Activated CD4-positive, CD25-positive, alpha-beta regulatory T cell (primary cell): ENCODE measurements around the gene CMIP.
"Not testable (repeated sequence)": the region's sequence is repeated elsewhere in the genome, so short reads cannot be mapped to it uniquely, and the experiment has no call there.

Experiments
- DNase-seq, 4 experiments: peaks; one replicate each; lab custom pipeline; 2025; lab: John Stamatoyannopoulos, UW

CMIP gene

DNA sequence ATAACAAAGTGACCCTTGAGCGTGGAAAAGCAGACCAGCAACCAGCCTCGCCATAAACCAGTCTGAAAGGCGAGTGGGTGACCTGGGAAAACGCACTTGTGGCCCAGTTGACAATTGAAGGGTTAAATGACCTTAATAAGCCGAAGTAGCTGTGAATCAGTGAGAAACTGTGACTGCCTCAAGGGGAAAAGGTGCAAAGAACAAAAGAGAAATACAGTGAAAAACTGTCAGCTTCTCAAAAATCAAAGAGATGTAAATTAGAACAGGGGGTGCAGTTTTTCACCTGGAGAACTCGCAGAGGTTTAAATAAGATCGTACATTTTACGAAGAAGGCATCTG is 124.1 kb downstream of the CMIP start:
- no peak for DNase-seq

DNA sequence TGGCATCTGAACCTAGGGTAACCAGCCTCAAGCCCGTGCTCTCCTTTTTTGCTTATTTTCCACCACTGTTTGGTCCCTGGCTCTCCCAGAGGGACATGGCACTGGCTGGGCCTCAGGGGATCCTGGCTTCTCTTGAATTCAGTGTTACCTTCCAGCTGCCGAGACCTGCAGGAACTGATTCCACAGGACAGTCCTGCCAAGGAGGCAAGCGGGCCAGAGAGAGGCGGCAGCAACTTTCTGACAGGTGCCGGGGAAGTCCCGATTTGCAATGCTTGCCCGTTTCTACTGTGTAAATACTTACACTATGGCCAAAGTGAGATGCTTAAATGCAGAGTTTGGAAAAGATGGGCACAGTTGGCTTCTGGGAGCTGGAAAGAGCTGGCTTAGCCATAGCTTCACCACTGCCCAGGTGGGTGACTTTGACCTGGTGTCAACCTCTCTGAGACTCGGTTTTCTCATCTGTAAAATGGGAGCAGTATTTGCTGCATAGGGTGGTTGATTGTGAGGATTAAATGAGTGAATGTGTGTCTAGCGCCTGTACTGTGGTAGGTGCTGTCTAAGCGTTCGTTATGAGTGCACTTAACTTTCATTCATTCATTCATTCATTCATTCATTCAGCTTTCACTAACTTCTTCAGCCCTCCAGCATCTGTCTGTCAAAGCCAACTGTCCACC is 124.9 kb downstream of the CMIP start:
- no peak for DNase-seq

- DNase-seq, result no peak
Observed at GRCh38 chr16:81570151-81570846, 125.7 kb downstream of the CMIP start.

DNA sequence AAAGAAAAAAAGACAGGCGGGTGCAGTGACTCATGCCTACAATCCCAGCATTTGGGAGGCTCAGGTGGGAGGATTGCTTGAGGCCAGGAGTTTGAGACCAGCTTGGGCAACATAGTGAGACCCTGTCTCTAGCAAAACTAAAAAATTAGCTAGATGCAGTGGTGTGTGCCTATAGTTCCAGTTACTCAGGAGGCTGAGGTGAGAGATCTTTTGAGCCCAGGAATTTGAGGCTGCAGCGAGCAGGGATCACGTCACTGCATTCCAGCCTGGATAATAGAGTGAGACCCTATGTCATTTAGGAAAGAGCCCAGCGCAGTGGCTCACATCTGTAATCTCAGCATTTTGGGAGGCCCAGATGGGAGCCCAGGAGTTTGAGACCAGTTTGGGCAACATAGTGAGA is 126.6 kb downstream of the CMIP start:
- DNase-seq, result no peak

DNA sequence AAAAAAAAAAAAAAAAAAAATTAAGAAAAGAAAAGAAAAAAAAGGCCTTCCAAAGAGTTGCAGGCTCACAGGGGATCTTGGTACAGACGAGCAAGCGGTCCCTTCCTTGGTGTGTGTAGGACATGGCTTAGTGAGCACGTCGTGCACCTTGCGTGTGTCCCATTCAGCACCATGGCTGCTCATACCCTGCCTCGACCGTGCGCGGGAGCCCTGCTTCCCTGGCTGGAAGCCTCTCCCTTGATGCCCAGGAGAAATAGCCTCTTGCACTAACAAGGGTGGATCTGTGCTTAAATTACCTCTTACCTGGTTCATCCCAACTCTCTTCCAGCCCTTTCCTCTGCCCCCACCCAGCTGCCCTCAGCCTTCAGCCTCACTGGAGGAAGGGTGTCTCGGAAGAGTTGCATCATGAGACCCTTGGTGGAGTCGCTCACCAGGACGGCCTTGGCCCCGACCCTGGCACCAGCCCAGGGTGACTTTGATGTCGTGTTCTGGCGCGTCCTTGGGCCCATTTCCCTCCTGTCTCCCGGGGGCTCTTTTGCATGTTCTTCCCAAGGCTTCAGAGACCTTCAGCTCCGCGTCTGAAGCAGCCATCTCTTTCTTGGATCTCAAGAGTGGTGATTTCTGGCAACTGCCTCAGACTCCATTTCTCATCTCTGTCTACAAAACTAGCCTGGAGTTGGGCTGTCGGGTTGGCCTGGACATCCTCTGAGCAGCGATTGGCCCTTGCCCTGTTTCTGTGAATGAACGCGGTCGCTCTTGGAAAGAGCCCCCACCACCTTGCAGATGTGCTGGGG is 127.2 kb downstream of the CMIP start:
- no peak for DNase-seq

DNA sequence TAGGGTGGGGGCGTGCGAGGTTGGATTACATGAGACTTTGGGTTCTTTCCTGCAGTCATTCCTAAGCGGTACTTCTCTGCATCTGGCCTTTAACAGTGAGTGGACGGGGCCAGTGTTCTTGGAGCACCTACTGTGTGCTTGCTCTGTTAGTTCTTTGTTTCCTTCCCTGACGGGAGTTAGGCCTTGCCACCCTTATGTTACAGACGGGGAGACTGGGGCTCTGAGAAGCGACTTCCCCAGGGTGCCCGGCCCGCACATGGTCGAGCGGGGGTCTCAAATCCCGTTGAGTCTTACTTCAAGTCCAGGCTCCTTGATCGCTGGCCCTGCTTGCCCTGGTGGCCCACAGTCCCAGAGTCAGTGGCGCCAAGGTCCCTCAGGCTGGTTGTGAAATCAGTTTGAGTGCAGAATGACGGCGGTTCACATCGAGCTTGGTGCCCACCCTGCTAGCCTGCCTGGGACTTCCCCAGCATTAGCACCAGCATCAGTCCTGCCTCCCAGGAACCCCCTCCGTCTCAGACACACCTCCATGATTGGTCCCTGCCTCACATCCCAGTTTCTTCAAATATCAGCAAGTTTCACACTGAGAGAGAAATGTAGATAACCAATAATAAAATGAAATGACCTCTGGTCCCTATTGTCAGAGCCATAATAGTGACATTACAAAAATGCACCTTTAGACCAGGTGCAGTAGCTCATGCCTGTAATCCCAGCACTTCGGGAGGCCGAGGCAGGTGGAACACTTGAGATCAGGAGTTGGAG is 128.0 kb downstream of the CMIP start:
- DNase-seq, result no peak

DNA sequence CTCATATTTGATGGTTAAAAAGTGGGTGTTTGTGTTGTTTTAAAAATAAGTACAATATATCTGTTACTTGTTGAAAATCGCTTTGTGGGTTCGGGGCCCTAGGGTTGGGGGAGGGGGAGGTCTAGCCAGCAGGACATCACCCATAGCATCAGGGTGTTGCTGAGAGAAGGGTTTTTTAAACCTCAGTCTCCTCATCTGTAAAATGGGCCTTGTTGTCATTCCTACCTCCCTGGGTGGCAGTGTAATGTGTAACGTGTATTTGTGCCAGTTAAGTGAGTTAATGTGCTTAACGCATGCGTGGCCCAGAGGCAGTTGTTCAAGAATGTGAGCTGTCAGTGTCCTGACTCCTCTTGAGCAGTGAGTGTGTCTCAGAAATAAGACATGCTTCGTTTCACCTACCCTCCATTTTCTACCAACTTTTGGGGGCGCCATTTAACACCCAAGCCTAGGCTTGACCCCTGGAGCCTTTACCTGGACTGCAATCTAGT is 129.0 kb downstream of the CMIP start:
- DNase-seq, result no peak

GRCh38 chr16:81574168-81574567 is 129.6 kb downstream of the CMIP start:
- no peak for DNase-seq

GRCh38 chr16:81575307-81575706 is 130.7 kb downstream of the CMIP start:
- no peak for DNase-seq

DNA sequence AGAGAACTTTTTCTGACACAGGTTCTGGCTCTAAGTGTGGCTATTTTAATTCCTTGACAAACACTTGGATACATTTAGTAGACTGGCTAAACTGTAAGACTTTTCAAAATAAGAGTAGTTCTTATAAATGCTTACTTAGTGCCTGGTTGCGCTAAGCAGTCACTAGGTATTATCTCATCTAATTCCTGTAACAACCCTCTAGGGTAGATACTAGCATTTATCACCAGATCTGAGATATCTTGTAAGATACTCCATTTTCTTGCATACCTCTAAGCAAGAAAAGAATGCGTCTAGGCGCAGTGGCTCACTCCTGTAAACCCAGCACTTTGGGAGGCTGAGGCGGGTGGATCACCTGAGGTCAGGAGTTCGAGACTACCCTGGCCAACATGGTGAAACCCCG is 131.2 kb downstream of the CMIP start:
- no peak for DNase-seq

GRCh38 chr16:81576696-81577095 is 132.1 kb downstream of the CMIP start:
- no peak for DNase-seq

DNA sequence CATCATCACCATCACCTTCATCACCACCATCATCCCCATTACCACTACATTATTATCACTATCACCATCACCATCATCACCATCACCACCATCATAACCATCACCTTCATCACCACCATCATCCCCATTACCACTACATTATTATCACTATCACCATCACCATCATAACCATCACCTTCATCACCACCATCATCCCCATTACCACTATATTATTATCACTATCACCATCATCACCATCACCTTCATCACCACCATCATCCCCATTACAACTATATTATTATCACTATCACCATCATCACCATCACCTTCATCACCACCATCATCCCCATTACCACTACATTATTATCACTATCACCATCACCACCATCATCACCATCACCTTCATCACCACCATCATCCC is 132.7 kb downstream of the CMIP start:
- not testable (repeated sequence) for DNase-seq

GRCh38 chr16:81578076-81578475 is 133.5 kb downstream of the CMIP start:
- DNase-seq, result no peak

DNA sequence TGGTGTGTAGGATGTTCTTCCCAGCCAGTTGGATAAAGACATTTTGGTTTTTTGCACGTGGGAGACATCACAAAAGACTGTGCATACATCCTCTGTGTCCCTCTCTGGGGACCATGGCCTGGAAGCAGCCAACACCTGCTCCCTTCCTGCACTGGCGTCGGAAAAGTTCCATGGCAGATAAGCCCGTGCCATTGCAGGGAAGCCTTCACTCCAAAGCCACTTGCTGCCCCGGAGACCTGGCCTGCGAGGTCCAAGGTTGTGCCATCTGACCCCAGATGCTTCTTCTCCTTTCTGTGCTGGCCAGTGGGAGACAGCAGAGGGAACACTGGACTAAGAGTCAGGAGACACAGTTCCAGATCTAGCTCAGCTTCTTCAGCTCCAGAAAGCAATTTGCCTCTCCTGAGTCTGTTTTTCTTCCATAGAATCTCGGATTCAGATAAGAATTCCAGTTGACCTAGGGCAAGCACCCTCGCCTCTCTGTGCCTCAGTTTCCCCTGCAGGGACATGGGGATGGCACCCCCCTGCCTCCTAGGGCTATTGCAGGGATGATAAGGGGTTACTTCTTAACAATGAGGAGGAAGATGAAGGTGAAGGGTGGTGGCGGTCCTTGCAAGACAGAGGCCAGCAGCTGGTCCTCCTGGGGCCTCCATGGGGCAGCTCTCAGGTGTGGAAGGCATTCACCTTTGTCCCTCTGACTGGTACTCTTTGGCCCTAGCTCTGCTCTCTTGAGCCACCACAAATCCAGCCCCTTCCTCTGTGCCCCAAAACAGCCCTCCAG is 134.2 kb downstream of the CMIP start:
- DNase-seq, result no peak

GRCh38 chr16:81581107-81581506 is 136.5 kb downstream of the CMIP start:
- DNase-seq, result no peak

GRCh38 chr16:81582655-81583441 is 138.2 kb downstream of the CMIP start:
- DNase-seq, result no peak

DNA sequence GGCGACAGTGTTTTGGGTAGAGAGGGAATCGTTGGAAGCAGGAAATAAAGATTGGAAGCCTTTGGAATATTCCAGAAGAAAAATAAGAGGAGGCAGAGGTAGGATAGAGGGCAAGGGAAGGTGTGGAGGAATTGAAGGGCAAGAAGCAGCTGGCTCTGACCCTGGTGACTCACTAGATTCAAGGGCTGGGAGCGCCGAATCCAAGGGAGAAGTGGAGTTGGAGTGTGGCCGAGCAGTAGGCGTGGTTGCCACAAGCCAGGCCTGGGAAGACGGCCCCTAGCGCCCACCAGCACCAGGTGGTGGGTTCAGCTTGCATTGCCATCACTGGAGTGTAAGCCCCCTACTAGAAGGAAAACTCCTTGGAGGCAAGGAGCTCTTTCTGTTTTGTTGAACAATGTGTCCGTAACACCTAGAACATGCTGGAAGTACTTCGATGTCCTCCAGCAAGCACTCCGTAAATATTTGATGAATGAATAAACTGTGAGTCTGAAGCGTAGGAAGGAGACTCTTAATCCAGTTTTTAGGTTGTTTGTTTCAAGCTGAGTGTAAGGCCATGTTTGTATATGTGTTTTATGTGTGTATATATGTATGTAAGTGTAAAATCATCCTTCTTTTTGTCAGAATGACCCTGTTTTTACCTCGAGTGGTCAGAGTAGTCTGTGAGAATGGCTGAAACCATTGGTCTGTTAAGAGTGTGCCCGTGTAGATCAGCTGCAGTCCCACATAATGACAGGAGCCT is 139.5 kb downstream of the CMIP start:
- DNase-seq, result no peak

GRCh38 chr16:81585785-81586184 is 141.2 kb downstream of the CMIP start:
- DNase-seq, result no peak

DNA sequence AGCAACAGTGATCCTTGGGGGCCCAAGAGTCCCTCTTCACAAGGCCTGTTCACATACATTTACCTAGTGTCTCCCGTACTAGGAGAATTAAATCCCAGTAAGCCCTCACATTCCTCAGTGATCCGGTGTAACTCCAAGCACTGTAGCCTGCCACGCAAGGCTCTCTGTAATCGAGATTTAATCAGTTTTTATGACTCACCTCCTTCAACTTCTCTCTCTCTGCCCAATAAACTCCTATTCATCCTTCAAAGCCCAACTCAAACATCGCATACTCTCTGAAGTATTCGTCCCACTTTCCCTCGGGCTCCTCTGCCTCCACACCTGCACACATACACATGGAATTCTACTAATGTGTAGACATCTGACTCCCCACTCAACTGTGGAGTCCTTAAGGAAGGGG is 141.8 kb downstream of the CMIP start:
- no peak for DNase-seq
